Sciatic nerve (tissue), 2 donors: ENCODE data around the gene RRAGC. TPM values are rescaled to one million over a fixed set of nuclear protein-coding genes. Genes with fewer than 3 reads are reported as not detected.
"Not testable (repeated sequence)": the region's sequence is repeated elsewhere in the genome, so short reads cannot be mapped to it uniquely, and the experiment has no call there.

Experiments used
- ATAC-seq: fragments of 200-7000 bp; cut with Tn5 transposase; one replicate; pipeline ENCODE4 v1.9.1; 2020; ENCODE audit warnings: mild to moderate bottlenecking, moderate library complexity
- DNase-seq: peaks from one replicate; pipeline ENCODE4 v3.0.0-alpha.2; 2020; ENCODE audit warnings: low spot score
- intact Hi-C: fragments of 100-400 bp; cut with DNase I; formaldehyde crosslinking; loops from one replicate; pipeline ENCODE4 v1.14.2; 2022
- total RNA-seq: library from RNA; stranded (reverse); fragmentation: NEBNext Ultra II Directional; extraction: Animal tissue kit (Norgen Biotek cat#: 25700); gene quantifications from one replicate; pipeline ENCODE4 v1.2.1, GENCODE V29; 2021
- donor health status: DM: no; HTN: no; CAD: no.
- donor health status: DM: no; HTN: no; CAD: no.

Gene RRAGC
- total RNA-seq, 1 donor from 2014 or later = 28.3 TPM

- intact Hi-C loops = loop anchor here (10.0 kb wide), 1 partner anchor 795 kb away; no protein-coding TSS in a partner anchor
- DNase-seq (no peak), ATAC-seq (no peak)
These were observed 40.1 kb downstream of the RRAGC start for GRCh38 chr1:38819516-38819915.

- intact Hi-C loops = loop anchor here (10.0 kb wide), 1 partner anchor 794 kb away; no protein-coding TSS in a partner anchor
- ATAC-seq (no peak), DNase-seq (no peak)
These were observed 40.5 kb downstream of the RRAGC start for GRCh38 chr1:38819040-38819439.

GRCh38 chr1:38818175-38818976, 41.2 kb downstream of the RRAGC start:
- ATAC-seq = no peak

GRCh38 chr1:38817267-38818174, 42.1 kb downstream of the RRAGC start:
- ATAC-seq (no peak), DNase-seq (no peak)
- intact Hi-C loops = loop anchor here (10.0 kb wide), 1 partner anchor 793 kb away; no protein-coding TSS in a partner anchor

More at GRCh38 chr1:38818175-38818976, 41.2 kb downstream of the RRAGC start:
- peak; percentile 65 for DNase-seq
- intact Hi-C loops = loop anchor here (10.0 kb wide), 1 partner anchor 794 kb away; no protein-coding TSS in a partner anchor

GRCh38 chr1:38815903-38816627, 43.5 kb downstream of the RRAGC start:
- DNase-seq = no peak

GRCh38 chr1:38814984-38815464, 44.5 kb downstream of the RRAGC start:
- ATAC-seq = no peak
- intact Hi-C loops = loop anchor here (10.0 kb wide), 1 partner anchor 790 kb away; no protein-coding TSS in a partner anchor
- DNase-seq = no peak

More at GRCh38 chr1:38815903-38816627, 43.5 kb downstream of the RRAGC start:
- ATAC-seq = no peak
- intact Hi-C loops = loop anchor here (10.0 kb wide), 1 partner anchor 791 kb away; no protein-coding TSS in a partner anchor

- intact Hi-C loops = loop anchor here (10.0 kb wide), 1 partner anchor 790 kb away; no protein-coding TSS in a partner anchor
- DNase-seq = no peak
- no peak for ATAC-seq
These were observed 45.1 kb downstream of the RRAGC start for GRCh38 chr1:38814444-38814983.

- ATAC-seq (no peak), DNase-seq (no peak)
- intact Hi-C loops = loop anchor here (10.0 kb wide), 1 partner anchor 788 kb away; no protein-coding TSS in a partner anchor
These were observed 46.6 kb downstream of the RRAGC start for GRCh38 chr1:38812981-38813380.

GRCh38 chr1:38811466-38811865, 48.1 kb downstream of the RRAGC start:
- intact Hi-C loops = loop anchor here (10.0 kb wide), 1 partner anchor 787 kb away; no protein-coding TSS in a partner anchor
- ATAC-seq, DNase-seq: not testable (repeated sequence)

GRCh38 chr1:38806090-38806489, 53.5 kb downstream of the RRAGC start:
- no peak for DNase-seq
- intact Hi-C loops = no loop called here
- ATAC-seq = no peak

- intact Hi-C loops = no loop called here
- ATAC-seq (no peak), DNase-seq (no peak)
These were observed 54.5 kb downstream of the RRAGC start for GRCh38 chr1:38805036-38805435.

GRCh38 chr1:38804062-38804886, 55.3 kb downstream of the RRAGC start:
- ATAC-seq (no peak), DNase-seq (no peak)
- intact Hi-C loops = no loop called here

GRCh38 chr1:38803647-38804046, 55.9 kb downstream of the RRAGC start:
- DNase-seq (no peak), ATAC-seq (no peak)
- intact Hi-C loops = no loop called here

- intact Hi-C loops = no loop called here
- no peak for DNase-seq
- ATAC-seq = no peak
These were observed 58.6 kb downstream of the RRAGC start for GRCh38 chr1:38800720-38801671.

- ATAC-seq = no peak
- intact Hi-C loops = no loop called here
These were observed 66.3 kb downstream of the RRAGC start for GRCh38 chr1:38793299-38793698.

GRCh38 chr1:38791892-38792291, 67.7 kb downstream of the RRAGC start:
- DNase-seq = no peak
- intact Hi-C loops = no loop called here
- no peak for ATAC-seq

More at GRCh38 chr1:38793299-38793698, 66.3 kb downstream of the RRAGC start:
- no peak for DNase-seq
